K562 (cell line): ENCODE results near the gene TP73. TPM values are rescaled to one million over a fixed set of nuclear protein-coding genes. Genes with fewer than 3 reads are reported as not detected.

Experiments
- ARID1B ChIP-seq: fragments of 450-650 bp; IDR thresholded peaks from 2 replicates; pipeline ENCODE4 v1.6.1; 2016; ENCODE audit warnings: antibody characterized with exemption, mild to moderate bottlenecking, inconsistent platforms
- ATF1 ChIP-seq, 2 experiments: fragments of 450-650 bp in 1 of 2; IDR thresholded peaks; 2 replicates each; pipeline ENCODE4 v1.6.1; 2016; ENCODE audit warnings: missing compliant biosample characterization in 1 of 2, missing genetic modification characterization in 1 of 2
- ATF7 ChIP-seq: fragments of 450-650 bp; IDR thresholded peaks from 2 replicates; pipeline ENCODE4 v1.7.1; 2014; ENCODE audit warnings: mild to moderate bottlenecking, moderate library complexity
- BCL6 ChIP-seq: fragments of 250-450 bp; sonication (Bioruptor Pico); IDR thresholded peaks from 2 replicates; pipeline ENCODE4 v1.4.0; 2020
- BRD9 ChIP-seq: fragments of 450-650 bp; IDR thresholded peaks from 2 replicates; pipeline ENCODE4 v1.6.1; 2018; ENCODE audit warnings: low read depth; ENCODE audit not compliant: partially characterized antibody
- CBFA2T2 ChIP-seq: fragments of 450-650 bp; conservative IDR thresholded peaks from 2 replicates; pipeline ENCODE4 v1.6.1; 2017; ENCODE audit warnings: mild to moderate bottlenecking
- CBX1 ChIP-seq: sonication (generic); IDR thresholded peaks from 2 replicates; pipeline ENCODE4 v1.6.1; 2016; ENCODE audit warnings: antibody characterized with exemption, low read depth, mild to moderate bottlenecking
- CCAR2 ChIP-seq: fragments of 200-400 bp; formaldehyde crosslinking; IDR thresholded peaks from 2 replicates; pipeline ENCODE4 v1.6.1; 2017; ENCODE audit warnings: mild to moderate bottlenecking, low read depth, low read length
- DACH1 ChIP-seq: fragments of 450-650 bp; IDR thresholded peaks from 2 replicates; pipeline ENCODE4 v1.6.1; 2018; ENCODE audit not compliant: partially characterized antibody
- DIDO1 ChIP-seq: fragments of 450-650 bp; IDR thresholded peaks from 2 replicates; pipeline ENCODE4 v1.6.1; 2016; ENCODE audit warnings: low read depth, missing biosample characterization, missing genetic modification characterization
- ELF4 ChIP-seq: fragments of 450-650 bp; formaldehyde crosslinking; IDR thresholded peaks from 2 replicates; pipeline ENCODE4 v1.4.0; 2022; ENCODE audit warnings: missing genetic modification characterization
- ETS1 ChIP-seq: conservative IDR thresholded peaks from 2 replicates; pipeline ENCODE4 v1.6.1; 2011; ENCODE audit warnings: low read depth, mild to moderate bottlenecking, low read length; ENCODE audit not compliant: control insufficient read depth
- GTF2F1 ChIP-seq: IDR thresholded peaks from 2 replicates; pipeline ENCODE4 v1.6.1; 2011; ENCODE audit warnings: low read depth, low read length, improper control_type of control experiment
- HDGF ChIP-seq: fragments of 450-650 bp; IDR thresholded peaks from 2 replicates; pipeline ENCODE4 v1.6.1; 2016
- MYNN ChIP-seq, 2 experiments: sonication (generic); formaldehyde crosslinking in 1 of 2; IDR thresholded peaks; 2 replicates each; pipeline versions ENCODE4 v1.5.0 to v1.6.1; 2016 to 2020; ENCODE audit warnings: antibody characterized with exemption in 1 of 2, missing genetic modification reagents in 1 of 2
- NKRF ChIP-seq: fragments of 450-650 bp; IDR thresholded peaks from 2 replicates; pipeline ENCODE4 v1.6.1; 2016; ENCODE audit warnings: borderline replicate concordance
- NR1H2 ChIP-seq: sonication (generic); formaldehyde crosslinking; IDR thresholded peaks from 2 replicates; pipeline ENCODE4 v1.4.0; 2020; ENCODE audit warnings: mild to moderate bottlenecking, missing genetic modification reagents
- PHF21A ChIP-seq: fragments of 450-650 bp; IDR thresholded peaks from 2 replicates; pipeline ENCODE4 v1.6.1; 2017; ENCODE audit warnings: low read depth, borderline replicate concordance
- RAD51 ChIP-seq: fragments of 450-650 bp; IDR thresholded peaks from 2 replicates; pipeline ENCODE4 v1.7.1; 2016; ENCODE audit warnings: low read depth, mild to moderate bottlenecking, borderline replicate concordance
- RB1 ChIP-seq: fragments of 450-650 bp; IDR thresholded peaks from 2 replicates; pipeline ENCODE4 v1.6.1; 2017; ENCODE audit warnings: low read depth, mild to moderate bottlenecking
- RUNX1 ChIP-seq: sonication (generic); IDR thresholded peaks from 2 replicates; pipeline ENCODE4 v1.6.1; 2016; ENCODE audit warnings: antibody characterized with exemption, low read depth
- SIN3A ChIP-seq, 2 experiments: fragments of 150-350 bp in 1 of 2; IDR thresholded peaks; 2 replicates each; pipeline ENCODE4 v1.6.1; 2011 to 2016; ENCODE audit warnings: borderline replicate concordance in 2 of 2, low read depth in 2 of 2, low read length in 2 of 2, mild to moderate bottlenecking in 2 of 2, moderate library complexity in 2 of 2; ENCODE audit not compliant: control insufficient read depth in 1 of 2
- ZNF146 ChIP-seq: IDR thresholded peaks from one replicate; pipeline ENCODE4 v1.6.1; 2018; ENCODE audit warnings: missing compliant biosample characterization; ENCODE audit not compliant: unreplicated experiment
- ZNF395 ChIP-seq: fragments of 200-800 bp; sonication (Bioruptor generic); IDR thresholded peaks from 2 replicates; pipeline ENCODE4 v1.6.1; 2017; ENCODE audit warnings: missing genetic modification characterization, missing compliant biosample characterization
- ZNF41 ChIP-seq: fragments of 250-450 bp; sonication (Bioruptor Pico); conservative IDR thresholded peaks from 2 replicates; pipeline ENCODE4 v1.4.0; 2020; ENCODE audit warnings: mild to moderate bottlenecking
- ZSCAN29 ChIP-seq: fragments of 450-650 bp; IDR thresholded peaks from 2 replicates; pipeline ENCODE4 v1.6.1; 2017
- polyA plus RNA-seq, 8 experiments: library from polyadenylated mRNA; depleted of rRNA in 4 of 8; stranded (reverse) in 5 of 8; unstranded in 3 of 8; fragments of >200 nt; fragmentation: Nextera tagmentation in 2 of 8; fragmentation: Illumina TruSeq in 1 of 8; extraction: Ambion mirVana in 2 of 8; extraction: Trizol in 1 of 8; gene quantifications; 2 replicates each; pipeline versions ENCODE4 v1.2.1 to v1.2.3, GENCODE V29; 2011 to 2014; ENCODE audit warnings: inconsistent platforms in 1 of 8, missing spikeins in 1 of 8
- total RNA-seq, 7 experiments: library from RNA; depleted of rRNA in 6 of 7; stranded (reverse); fragments of >200 nt in 6 of 7; fragmentation: Illumina TruSeq in 2 of 7; extraction: Trizol in 2 of 7; gene quantifications; 2 replicates each; pipeline versions ENCODE4 v1.2.1 to v1.2.3, GENCODE V29; 2011 to 2021; ENCODE audit warnings: low replicate concordance in 1 of 7

Gene TP73
- total and polyA plus RNA-seq, 9 of the 15 experiments (the other 6 are each of a cell fraction or from before 2014, with no cell fraction given), result 0.07 to 1.6 (median 0.40) TPM; not detected in 2

- TF ChIP-seq ZNF146 (CRISPR knock-in tag) (no peak), DACH1 (no peak), PHF21A (no peak), BRD9 (no peak), ZNF395 (CRISPR knock-in tag) (no peak), SIN3A (IDR thresholded peaks at IDR 0.05; ENCODE audit: borderline replicate concordance in 2 of 2, control insufficient read depth in 1 of 2, low read depth in 2 of 2, low read length in 2 of 2) (peak; percentile 63 to 96; a peak in 2 of 4 replicates), NR1H2 (CRISPR knock-in tag) (no peak), ARID1B (no peak), RAD51 (no peak), HDGF (no peak), MYNN (IDR thresholded peaks at IDR 0.05) (no peak), MYNN (CRISPR knock-in tag; IDR thresholded peaks at IDR 0.05) (no peak), NKRF (peak; percentile 79; the same call in 1 of the 2 replicates), ZSCAN29 (no peak), ETS1 (peak; percentile 65; the same call in 1 of the 2 replicates), DIDO1 (tag) (no peak), CBFA2T2 (0 out of 2 replicates have a peak, but pooled peaks have one; percentile 4), ELF4 (no peak), CCAR2 (no peak), ATF1 (CRISPR knock-in tag; IDR thresholded peaks at IDR 0.05) (no peak), ATF1 (tag; IDR thresholded peaks at IDR 0.05) (peak; percentile 34), RB1 (peak; percentile 60), CBX1 (no peak), ATF7 (0 out of 2 replicates have a peak, but pooled peaks have one; percentile 27), BCL6 (CRISPR knock-in tag) (no peak), GTF2F1 (no peak), RUNX1 (no peak), ZNF41 (CRISPR knock-in tag) (no peak)
Observed at GRCh38 chr1:3668585-3669300, 16.4 kb downstream of the TP73 start (continued).
